Measurements from ENCODE around the gene HSPA1L. TPM values are rescaled to one million over a fixed set of nuclear protein-coding genes. Genes with fewer than 3 reads are reported as not detected.

HSPA1L gene
- total RNA-seq, 2 experiments from 2014 or later: 3.3 to 3.5 TPM

- CTCF ChIA-PET: interaction anchor here (1.0 to 3.4 kb wide), 4 partner anchors 12 to 45 kb away, joined by 3 to 14 read pairs (median 4); partner anchors contain the start of genes LSM2 and MSH5
- POLR2A ChIA-PET: no interaction called here
- Mint-ChIP-seq H3K4me1 (peaks cover 5% of the 10 kb centered on the region), H3K36me3 (ENCODE audit: low read depth) (peaks cover 30% of the 10 kb centered on the region), H3K27ac (no peak overlapping the region), H3K27me3 (no peaks in the 10 kb centered on the region), H3K4me3 (no peak overlapping the region), H3K9me3 (no peaks in the 10 kb centered on the region)
- DNase-seq: no peak
Observed at GRCh38 chr6:31785475-31785874, 29.6 kb downstream of the HSPA1L start.

- DNase-seq: no peak
- no peaks in the 10 kb centered on the region for H3K27me3 Mint-ChIP-seq
- peaks cover 24% of the 10 kb centered on the region for H3K36me3 Mint-ChIP-seq (ENCODE audit: low read depth)
- ChIA-PET POLR2A (no interaction called here), CTCF (interaction anchor here (0.6 to 3.4 kb wide), 6 partner anchors 15 to 89 kb away, joined by 3 to 14 read pairs (median 3); no protein-coding TSS in a partner anchor)
- H3K4me1 Mint-ChIP-seq: peaks cover 3% of the 10 kb centered on the region
- H3K4me3 Mint-ChIP-seq: no peak overlapping the region
- no peaks in the 10 kb centered on the region for H3K9me3 Mint-ChIP-seq
- peak overlapping the region; percentile 47 for H3K27ac Mint-ChIP-seq
Observed at GRCh38 chr6:31784098-31784925, 30.8 kb downstream of the HSPA1L start.

- POLR2A ChIA-PET: no interaction called here
- H3K27ac Mint-ChIP-seq: no peak overlapping the region
- H3K36me3 Mint-ChIP-seq (ENCODE audit: low read depth): peaks cover 24% of the 10 kb centered on the region
- H3K4me1 Mint-ChIP-seq: peaks cover 7% of the 10 kb centered on the region
- H3K4me3 Mint-ChIP-seq: no peak overlapping the region
- no peak for DNase-seq
- no peaks in the 10 kb centered on the region for H3K27me3 Mint-ChIP-seq
- CTCF ChIA-PET: interaction anchor here (1.0 to 4.4 kb wide), 4 partner anchors 9 to 69 kb away, joined by 3 to 29 read pairs (median 5); no protein-coding TSS in a partner anchor
- no peaks in the 10 kb centered on the region for H3K9me3 Mint-ChIP-seq
Observed at GRCh38 chr6:31782126-31782855, 32.8 kb downstream of the HSPA1L start.

DNA sequence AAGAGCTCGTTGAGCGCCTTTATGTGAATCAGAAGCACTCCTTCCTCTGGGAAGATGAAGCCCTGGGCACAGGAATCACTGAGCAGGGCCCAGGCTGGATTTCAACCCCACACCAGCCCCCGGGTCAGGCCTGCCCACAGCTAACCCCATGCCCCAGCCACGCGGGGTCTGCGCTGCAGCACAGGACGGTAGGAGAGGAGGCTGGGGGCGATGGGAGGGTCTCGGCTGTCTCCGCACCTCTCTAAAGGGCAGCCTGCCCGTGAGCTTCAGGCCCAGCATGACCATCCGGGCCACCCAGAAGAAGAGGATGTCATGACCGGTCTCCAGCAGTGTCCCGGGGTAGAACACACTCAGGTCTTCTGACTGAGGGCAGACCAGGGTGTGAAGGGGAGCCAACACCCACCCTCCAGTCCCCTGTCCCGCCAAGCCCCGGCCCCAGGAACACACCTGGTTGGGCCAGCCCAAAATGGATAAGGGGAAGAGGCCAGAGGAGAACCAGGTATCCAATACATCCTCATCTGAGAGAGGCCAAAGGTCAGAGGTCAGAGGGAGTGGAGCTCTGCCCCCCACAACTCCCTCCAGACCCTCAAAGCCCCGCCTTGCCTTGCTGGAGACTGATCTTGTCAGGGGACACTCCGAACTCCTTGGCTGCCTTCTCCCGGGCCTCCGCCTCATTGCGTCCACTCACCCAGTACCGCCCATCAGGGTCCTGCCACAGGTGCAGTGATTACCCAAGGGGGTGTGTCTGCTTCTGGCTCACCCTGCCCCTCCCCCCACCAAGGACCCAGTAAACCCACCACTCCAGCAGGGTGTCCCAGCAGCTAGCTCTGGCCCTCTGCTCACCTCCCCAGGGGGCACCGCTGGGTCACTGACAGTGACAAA lies 33.6 kb downstream of the HSPA1L start:
- Mint-ChIP-seq H3K4me3 (no peak overlapping the region), H3K27ac (no peak overlapping the region), H3K9me3 (no peaks in the 10 kb centered on the region), H3K36me3 (ENCODE audit: low read depth) (peaks cover 22% of the 10 kb centered on the region), H3K27me3 (no peaks in the 10 kb centered on the region), H3K4me1 (peaks cover 15% of the 10 kb centered on the region)
- ChIA-PET CTCF (interaction anchor here (0.9 to 4.4 kb wide), 3 partner anchors 12 to 27 kb away, joined by 5 to 29 read pairs (median 13); partner anchors contain the start of gene VARS1), POLR2A (no interaction called here)
- no peak for DNase-seq

GRCh38 chr6:31780507-31781243 lies 34.4 kb downstream of the HSPA1L start:
- Mint-ChIP-seq H3K4me1 (peaks cover 23% of the 10 kb centered on the region), H3K4me3 (no peak overlapping the region), H3K36me3 (ENCODE audit: low read depth) (peaks cover 22% of the 10 kb centered on the region), H3K9me3 (no peaks in the 10 kb centered on the region), H3K27me3 (no peaks in the 10 kb centered on the region), H3K27ac (no peak overlapping the region)
- CTCF ChIA-PET: interaction anchor here (0.9 to 4.4 kb wide), 3 partner anchors 11 to 28 kb away, joined by 5 to 29 read pairs (median 13); partner anchors contain the start of gene VARS1
- POLR2A ChIA-PET: no interaction called here
- no peak for DNase-seq

GRCh38 chr6:31779908-31780307 lies 35.2 kb downstream of the HSPA1L start:
- Mint-ChIP-seq H3K27ac (no peak overlapping the region), H3K27me3 (no peaks in the 10 kb centered on the region), H3K36me3 (ENCODE audit: low read depth) (peaks cover 22% of the 10 kb centered on the region), H3K4me3 (no peak overlapping the region), H3K9me3 (no peaks in the 10 kb centered on the region), H3K4me1 (peaks cover 29% of the 10 kb centered on the region)
- DNase-seq: no peak
- POLR2A ChIA-PET: no interaction called here
- CTCF ChIA-PET: interaction anchor here (2.7 to 4.4 kb wide), 2 partner anchors 10 to 15 kb away, joined by 13 to 29 read pairs; partner anchors contain the start of gene VARS1

GRCh38 chr6:31778999-31779885 lies 35.8 kb downstream of the HSPA1L start:
- H3K4me1 Mint-ChIP-seq: peaks cover 31% of the 10 kb centered on the region
- peaks cover 17% of the 10 kb centered on the region for H3K36me3 Mint-ChIP-seq (ENCODE audit: low read depth)
- H3K27me3 Mint-ChIP-seq: no peaks in the 10 kb centered on the region
- no peak overlapping the region for H3K4me3 Mint-ChIP-seq
- no peak overlapping the region for H3K27ac Mint-ChIP-seq
- ChIA-PET POLR2A (interaction anchor here (0.6 kb wide), 1 partner anchor 113 kb away, joined by 3 read pairs; no protein-coding TSS in a partner anchor), CTCF (interaction anchor here (2.7 to 4.4 kb wide), 2 partner anchors 10 to 16 kb away, joined by 13 to 29 read pairs; partner anchors contain the start of gene VARS1)
- no peaks in the 10 kb centered on the region for H3K9me3 Mint-ChIP-seq
- DNase-seq: no peak

DNA sequence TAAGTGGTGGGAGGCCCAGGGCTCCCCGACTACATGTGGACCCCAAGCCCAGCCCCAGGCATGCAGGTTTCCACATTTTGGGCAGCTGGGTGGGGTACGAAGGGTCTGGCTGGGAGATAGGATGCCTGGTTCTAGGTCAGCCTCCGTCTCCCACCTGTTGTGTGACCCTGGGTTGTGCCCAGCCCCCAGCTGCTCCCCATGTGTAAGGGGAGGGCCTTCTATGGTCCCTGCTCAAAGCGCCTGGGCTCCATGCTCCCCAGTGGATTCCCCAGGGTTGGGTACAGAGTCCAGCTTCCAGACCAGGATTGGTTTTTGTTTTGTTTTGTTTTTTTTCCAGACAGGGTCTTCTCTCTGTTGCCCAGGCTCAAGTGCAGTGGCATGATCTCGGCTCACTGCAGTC lies 36.9 kb downstream of the HSPA1L start:
- H3K36me3 Mint-ChIP-seq (ENCODE audit: low read depth): peaks cover 13% of the 10 kb centered on the region
- no peak overlapping the region for H3K4me3 Mint-ChIP-seq
- DNase-seq: no peak
- CTCF ChIA-PET: interaction anchor here (0.7 to 4.4 kb wide), 7 partner anchors 9 to 66 kb away, joined by 3 to 29 read pairs (median 4); partner anchors contain the start of gene VARS1
- POLR2A ChIA-PET: interaction anchor here (0.6 kb wide), 1 partner anchor 112 kb away, joined by 3 read pairs; no protein-coding TSS in a partner anchor
- peaks cover 34% of the 10 kb centered on the region for H3K4me1 Mint-ChIP-seq
- no peak overlapping the region for H3K27ac Mint-ChIP-seq
- H3K9me3 Mint-ChIP-seq: no peaks in the 10 kb centered on the region
- H3K27me3 Mint-ChIP-seq: no peaks in the 10 kb centered on the region

DNA sequence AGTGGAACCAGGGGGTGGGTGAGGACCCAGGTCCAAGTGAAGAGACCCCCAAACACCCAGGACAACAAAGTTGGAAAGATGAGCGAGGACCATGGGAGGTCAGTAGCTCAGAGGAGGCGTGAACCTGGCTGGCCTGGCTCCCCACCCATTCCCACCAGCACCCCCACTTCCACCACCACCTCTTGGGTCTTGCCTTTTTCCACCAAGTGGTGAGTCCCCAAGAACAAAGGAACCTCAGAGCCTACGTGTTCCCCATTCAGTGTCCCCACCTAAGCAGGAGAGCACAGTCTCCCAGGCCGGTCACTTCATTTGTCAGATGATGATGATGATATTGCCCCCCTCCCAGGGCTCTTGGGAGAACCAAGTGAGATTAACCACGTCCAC lies 37.4 kb downstream of the HSPA1L start:
- ChIA-PET CTCF (interaction anchor here (0.6 to 4.4 kb wide), 10 partner anchors 8 to 66 kb away, joined by 3 to 29 read pairs (median 4); partner anchors contain the start of gene VARS1), POLR2A (no interaction called here)
- Mint-ChIP-seq H3K9me3 (no peaks in the 10 kb centered on the region), H3K36me3 (ENCODE audit: low read depth) (peaks cover 12% of the 10 kb centered on the region), H3K4me1 (peaks cover 39% of the 10 kb centered on the region), H3K4me3 (no peak overlapping the region), H3K27ac (peak overlapping the region; percentile 85), H3K27me3 (no peaks in the 10 kb centered on the region)
- DNase-seq: no peak

- ChIA-PET POLR2A (no interaction called here), CTCF (interaction anchor here (0.6 to 2.0 kb wide), 7 partner anchors 12 to 67 kb away, joined by 3 to 10 read pairs (median 5); partner anchors contain the start of gene VARS1)
- no peaks in the 10 kb centered on the region for H3K9me3 Mint-ChIP-seq
- H3K27ac Mint-ChIP-seq: peak within 1 kb of the TSS; percentile 85
- H3K4me1 Mint-ChIP-seq: peaks cover 43% of the 10 kb centered on the region
- H3K27me3 Mint-ChIP-seq: no peaks in the 10 kb centered on the region
- peak within 1 kb of the TSS; percentile 51 for H3K4me3 Mint-ChIP-seq
- peaks cover 12% of the 10 kb centered on the region for H3K36me3 Mint-ChIP-seq (ENCODE audit: low read depth)
- peak; percentile 64 for DNase-seq
Observed at GRCh38 chr6:31776989-31777666, 38.0 kb downstream of the HSPA1L start, which contains the start of gene VWA7. TSS of gene VWA7 (minus strand) at chr6:31777328. CDS start at chr6:31776779, 549 bp downstream.

All from activated CD4-positive, alpha-beta T cell treated with anti-CD3 and anti-CD28 coated beads, Interleukin-2, amount 10 ng/mL, durations not matched to agents 7 days and 5 days (primary cell).